Smooth muscle cell (in vitro differentiated cells): Measurements from ENCODE around the gene HNRNPF. TPM values are rescaled to one million over a fixed set of nuclear protein-coding genes. Genes with fewer than 3 reads are reported as not detected.
A peak's percentile ranks its signal among the peaks of the same experiment; 100 is the strongest.

Source experiments
- DNase-seq: peaks from one replicate; lab custom pipeline; 2025; ENCODE audit not compliant: unreplicated experiment; lab: John Stamatoyannopoulos, UW
- H2AFZ ChIP-seq: fragments of 200-600 bp; sonication (generic); 2 replicates; pipeline ENCODE4 v1.6.0; 2016; ENCODE audit warnings: antibody characterized with exemption, low read depth, mild to moderate bottlenecking
- H3F3A ChIP-seq: fragments of 200-600 bp; sonication (generic); 2 replicates; pipeline ENCODE4 v1.6.0; 2017; ENCODE audit warnings: antibody characterized with exemption, low read depth
- H3K27ac ChIP-seq: fragments of 200-600 bp; sonication (generic); 2 replicates; pipeline ENCODE4 v1.5.1; 2016; ENCODE audit warnings: low read depth, mild to moderate bottlenecking
- H3K27me3 ChIP-seq: fragments of 200-600 bp; sonication (generic); 2 replicates; pipeline ENCODE4 v1.6.1; 2016; ENCODE audit warnings: low read depth, mild to moderate bottlenecking
- H3K36me3 ChIP-seq: fragments of 200-600 bp; sonication (generic); 2 replicates; pipeline ENCODE4 v1.5.1; 2016; ENCODE audit warnings: low read depth
- H3K4me1 ChIP-seq: fragments of 200-600 bp; sonication (generic); 2 replicates; pipeline ENCODE4 v1.5.1; 2016; ENCODE audit warnings: low read depth
- H3K4me2 ChIP-seq: fragments of 200-600 bp; sonication (generic); 2 replicates; pipeline ENCODE4 v1.6.0; 2016; ENCODE audit warnings: mild to moderate bottlenecking
- H3K4me3 ChIP-seq: fragments of 200-600 bp; sonication (generic); 2 replicates; pipeline ENCODE4 v1.5.1; 2016; ENCODE audit warnings: mild to moderate bottlenecking
- H3K79me2 ChIP-seq: fragments of 200-600 bp; sonication (generic); 2 replicates; pipeline ENCODE4 v1.6.0; 2016; ENCODE audit warnings: low read depth, mild to moderate bottlenecking
- H3K9ac ChIP-seq: fragments of 200-600 bp; sonication (generic); 2 replicates; pipeline ENCODE4 v1.6.0; 2016; ENCODE audit warnings: low read depth
- H3K9me3 ChIP-seq: fragments of 200-600 bp; sonication (generic); replicated peaks from 2 replicates; pipeline ENCODE4 v1.5.1; 2016; ENCODE audit warnings: low read depth
- H4K20me1 ChIP-seq: fragments of 200-600 bp; sonication (generic); 2 replicates; pipeline ENCODE4 v1.6.0; 2016; ENCODE audit warnings: low read depth
- CTCF ChIP-seq: fragments of 200-600 bp; sonication (generic); IDR thresholded peaks from 2 replicates; pipeline ENCODE4 v1.5.1; 2017; ENCODE audit warnings: borderline replicate concordance, mild to moderate bottlenecking, antibody characterized with exemption; ENCODE audit not compliant: insufficient read depth, poor library complexity, severe bottlenecking
- WGBS: methylation state at CpG from one replicate; pipeline ENCODE4 v1.1.7; 2016; ENCODE audit warnings: low lambda C conversion rate; 5-methylcytosine and 5-hydroxymethylcytosine counted together
- polyA plus RNA-seq: library from polyadenylated mRNA; unstranded; fragments of >200 nt; fragmentation: Nextera tagmentation; extraction: Ambion mirVana; gene quantifications from 2 replicates; pipeline ENCODE4 v1.2.1, GENCODE V29; 2016
- total RNA-seq: library from RNA; depleted of rRNA; stranded (reverse); fragments of >200 nt; gene quantifications from 2 replicates; pipeline ENCODE4 v1.2.3, GENCODE V29; 2014

The HNRNPF gene
- total and polyA plus RNA-seq, 2 experiments from 2014 or later, result 71.9 to 112 TPM

- no peak overlapping the region for H3K27ac ChIP-seq
- no peaks in the 10 kb centered on the region for H3K36me3 ChIP-seq
- TF ChIP-seq CTCF, result no peak
- no peaks in the 10 kb centered on the region for H3K79me2 ChIP-seq
- no peak overlapping the region for H3K4me3 ChIP-seq
- H4K20me1 ChIP-seq, result no peaks in the 10 kb centered on the region
- H3K9me3 ChIP-seq, result no peaks in the 10 kb centered on the region
- no peaks in the 10 kb centered on the region for H3F3A ChIP-seq
- no peak overlapping the region for H3K4me2 ChIP-seq
- no peak for DNase-seq
- peaks cover 8% of the 10 kb centered on the region for H3K4me1 ChIP-seq
- 90% methylated on average over 7 of the region's 9 CpGs for WGBS
- no peaks in the 10 kb centered on the region for H3K27me3 ChIP-seq
- no peak overlapping the region for H3K9ac ChIP-seq
- H2AFZ ChIP-seq, result no peak overlapping the region
These were observed 38.2 kb downstream of the HNRNPF start for GRCh38 chr10:43370671-43371215.

- no peaks in the 10 kb centered on the region for H3F3A ChIP-seq
- DNase-seq, result no peak
- no peak overlapping the region for H3K9ac ChIP-seq
- no peak overlapping the region for H3K4me2 ChIP-seq
- H3K27ac ChIP-seq, result no peak overlapping the region
- no peak overlapping the region for H3K4me3 ChIP-seq
- no peaks in the 10 kb centered on the region for H3K9me3 ChIP-seq
- no peaks in the 10 kb centered on the region for H3K79me2 ChIP-seq
- 75% methylated on average over 4 of the region's 4 CpGs for WGBS
- no peaks in the 10 kb centered on the region for H3K27me3 ChIP-seq
- no peak for TF ChIP-seq CTCF
- no peaks in the 10 kb centered on the region for H4K20me1 ChIP-seq
- H3K4me1 ChIP-seq, result peaks cover 8% of the 10 kb centered on the region
- H3K36me3 ChIP-seq, result no peaks in the 10 kb centered on the region
- no peak overlapping the region for H2AFZ ChIP-seq
These were observed 39.1 kb downstream of the HNRNPF start for GRCh38 chr10:43369921-43370320.

- no peaks in the 10 kb centered on the region for H3K4me1 ChIP-seq
- H3K79me2 ChIP-seq, result no peaks in the 10 kb centered on the region
- no peak overlapping the region for H3K4me3 ChIP-seq
- TF ChIP-seq CTCF, result no peak
- WGBS, result 88% methylated on average over 3 of the region's 3 CpGs
- H3K9ac ChIP-seq, result no peak overlapping the region
- no peaks in the 10 kb centered on the region for H4K20me1 ChIP-seq
- H3K4me2 ChIP-seq, result no peak overlapping the region
- H3F3A ChIP-seq, result no peaks in the 10 kb centered on the region
- no peak overlapping the region for H3K27ac ChIP-seq
- no peak overlapping the region for H2AFZ ChIP-seq
- H3K27me3 ChIP-seq, result no peaks in the 10 kb centered on the region
- H3K9me3 ChIP-seq, result no peaks in the 10 kb centered on the region
- no peak for DNase-seq
- no peaks in the 10 kb centered on the region for H3K36me3 ChIP-seq
These were observed 44.0 kb downstream of the HNRNPF start for GRCh38 chr10:43365001-43365400.

GRCh38 chr10:43362191-43362839 is 46.7 kb downstream of the HNRNPF start:
- Histone ChIP-seq H3K79me2 (no peaks in the 10 kb centered on the region), H3K9me3 (no peaks in the 10 kb centered on the region), H2AFZ (peak overlapping the region; percentile 94), H3K36me3 (no peaks in the 10 kb centered on the region), H3K27me3 (no peaks in the 10 kb centered on the region), H3K27ac (no peak overlapping the region), H3K4me1 (no peaks in the 10 kb centered on the region), H4K20me1 (no peaks in the 10 kb centered on the region), H3F3A (no peaks in the 10 kb centered on the region), H3K4me3 (peak overlapping the region; percentile 66), H3K4me2 (peak overlapping the region; percentile 92), H3K9ac (peak overlapping the region; percentile 49)
- 19% methylated on average over 48 of the region's 48 CpGs for WGBS
- DNase-seq, result peak; percentile 67
- peak; percentile 33 for TF ChIP-seq CTCF
